GM18873 (cell line): ENCODE results near the gene VKORC1L1.
"Not testable (repeated sequence)": the region's sequence is repeated elsewhere in the genome, so short reads cannot be mapped to it uniquely, and the experiment has no call there.

ENCODE experiments used
- ATAC-seq: cut with Tn5 transposase; IDR thresholded peaks from one replicate; pipeline ENCODE4 v1.9.1; 2021; ENCODE audit warnings: mild to moderate bottlenecking, moderate library complexity, moderate number of reproducible peaks; ENCODE audit not compliant: unreplicated experiment, low FRiP score

Gene VKORC1L1

GRCh38 chr7:65974191-65974801 is 101.4 kb downstream of the VKORC1L1 start:
- ATAC-seq: no peak

GRCh38 chr7:65974876-65975275 is 102.0 kb downstream of the VKORC1L1 start:
- no peak for ATAC-seq

- no peak for ATAC-seq
These were observed 103.1 kb downstream of the VKORC1L1 start for GRCh38 chr7:65975814-65976445.

- ATAC-seq: no peak
These were observed 103.9 kb downstream of the VKORC1L1 start for GRCh38 chr7:65976659-65977196.

DNA sequence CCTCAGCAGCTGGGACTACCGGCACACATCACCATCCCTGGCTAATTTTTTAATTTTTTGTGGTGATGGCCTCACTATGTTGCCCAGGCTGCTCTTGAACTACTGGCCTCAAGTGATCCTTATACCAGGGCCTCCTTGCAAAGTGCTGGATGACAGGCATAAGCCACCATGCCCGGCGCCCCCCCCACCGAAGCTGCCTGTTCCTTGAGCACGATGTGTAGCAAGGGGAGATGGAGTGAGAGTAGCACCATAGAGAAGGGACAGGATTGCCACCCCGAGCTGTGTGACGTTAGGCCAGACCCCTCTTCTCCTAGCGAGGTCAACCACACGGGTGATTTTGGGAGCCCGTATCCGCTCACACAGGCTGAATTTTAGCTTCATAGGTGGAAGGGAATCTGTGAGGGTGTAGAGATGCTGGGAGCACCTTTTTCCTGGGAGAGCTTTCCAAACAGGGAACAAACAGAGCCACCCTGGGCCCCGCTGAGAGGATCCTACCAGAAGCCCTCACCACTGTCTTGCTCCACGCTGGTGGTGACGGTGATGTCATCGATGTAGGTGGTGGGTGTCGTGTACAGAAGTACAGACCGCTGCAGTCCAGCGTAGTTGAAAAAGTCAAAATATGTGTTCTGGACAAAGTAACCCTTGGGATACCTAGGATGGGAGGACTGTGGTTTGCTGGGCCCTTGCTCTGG is 106.2 kb downstream of the VKORC1L1 start:
- no peak for ATAC-seq

- no peak for ATAC-seq
These were observed 107.0 kb downstream of the VKORC1L1 start for GRCh38 chr7:65979583-65980477.

- peak; percentile 69 for ATAC-seq
These were observed 107.8 kb downstream of the VKORC1L1 start for GRCh38 chr7:65980478-65981250.

GRCh38 chr7:65981965-65982792 is 109.3 kb downstream of the VKORC1L1 start, which contains the start of gene GUSB:
Gene GUSB (minus strand): TSS chr7:65982213. CDS start chr7:65982183, 30 bp downstream.
- peak; percentile 69 for ATAC-seq

GRCh38 chr7:65983965-65984658 is 111.2 kb downstream of the VKORC1L1 start:
- no peak for ATAC-seq

DNA sequence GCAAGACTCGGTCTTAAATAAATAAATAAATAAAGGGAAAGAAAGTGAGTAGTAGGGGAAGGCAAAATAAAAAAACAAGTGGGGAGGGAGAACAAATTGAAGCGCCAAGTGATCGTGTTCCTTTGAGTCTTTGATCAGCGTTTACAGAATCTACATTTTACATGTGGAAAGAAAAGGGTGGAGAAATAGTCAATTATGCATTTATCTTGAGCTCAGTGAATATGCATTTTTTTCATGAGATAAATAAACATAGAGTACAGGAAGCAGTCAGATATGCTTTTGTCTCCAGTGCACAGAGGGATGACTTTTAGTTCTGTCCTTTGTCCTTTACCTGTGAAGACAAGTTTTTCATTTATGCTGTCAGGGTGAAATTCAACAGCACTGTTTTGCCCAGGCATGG is 115.2 kb downstream of the VKORC1L1 start:
- ATAC-seq: no peak

GRCh38 chr7:65988503-65988902 is 115.6 kb downstream of the VKORC1L1 start:
- not testable (repeated sequence) for ATAC-seq

- no peak for ATAC-seq
These were observed 116.8 kb downstream of the VKORC1L1 start for GRCh38 chr7:65989694-65990080.

DNA sequence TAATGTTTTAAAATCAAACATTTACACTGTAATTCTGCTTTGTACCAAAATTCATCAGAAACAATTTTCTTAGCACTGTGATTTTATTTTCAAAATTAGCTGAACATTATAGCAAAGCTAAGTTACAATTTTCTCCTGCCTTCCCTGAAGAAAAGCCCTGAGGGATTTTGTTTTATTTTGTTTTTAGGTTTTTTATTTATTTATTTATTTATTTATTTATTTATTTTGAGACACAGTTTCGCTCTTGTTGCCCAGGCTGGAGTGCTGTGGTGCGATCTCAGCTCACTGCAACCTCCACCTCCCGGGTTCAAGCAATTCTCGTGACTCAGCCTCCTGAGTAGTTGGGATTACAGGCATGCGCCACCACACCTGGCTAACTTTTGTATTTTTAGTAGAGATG is 119.0 kb downstream of the VKORC1L1 start:
- ATAC-seq: not testable (repeated sequence)

DNA sequence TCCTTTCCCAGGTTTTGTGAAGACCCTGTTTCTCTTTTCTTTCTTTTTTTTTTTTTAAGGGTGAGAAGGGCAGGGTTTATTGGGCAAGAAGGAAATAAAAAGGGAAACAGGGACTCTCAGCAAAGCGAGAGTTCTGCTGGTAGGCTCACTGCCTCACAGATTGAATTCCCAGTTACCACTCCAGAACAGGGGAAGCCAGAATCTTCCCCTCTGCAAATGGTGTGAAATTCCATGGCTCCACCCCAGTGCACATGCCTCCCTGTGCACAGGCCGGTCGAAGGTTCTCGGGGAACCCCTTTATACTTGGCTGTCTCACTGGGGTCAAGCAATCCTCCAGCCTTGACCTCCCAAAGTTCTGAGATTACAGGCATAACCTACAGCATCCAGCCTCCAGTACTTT is 119.7 kb downstream of the VKORC1L1 start:
- ATAC-seq: no peak

DNA sequence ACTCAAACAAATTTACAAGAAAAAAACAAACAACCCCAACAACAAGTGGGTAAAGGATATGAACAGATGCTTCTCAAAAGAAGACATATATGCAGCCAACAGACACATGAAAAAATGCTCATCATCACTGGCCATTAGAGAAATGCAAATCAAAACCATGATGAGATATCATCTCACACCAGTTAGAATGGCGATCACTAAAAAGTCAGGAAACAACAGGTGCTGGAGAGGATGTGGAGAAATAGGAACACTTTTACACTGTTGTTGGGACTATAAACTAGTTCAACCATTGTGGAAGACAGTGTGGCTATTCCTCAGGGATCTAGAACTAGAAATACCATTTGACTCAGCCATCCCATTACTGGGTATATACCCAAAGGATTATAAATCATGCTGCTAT is 122.1 kb downstream of the VKORC1L1 start:
- ATAC-seq: not testable (repeated sequence)

- ATAC-seq: not testable (repeated sequence)
These were observed 128.0 kb downstream of the VKORC1L1 start for GRCh38 chr7:66000823-66001417.

- not testable (repeated sequence) for ATAC-seq
These were observed 132.3 kb downstream of the VKORC1L1 start for GRCh38 chr7:66005115-66005671.
